Measurements from ENCODE around the gene AKAP12. TPM values are rescaled to one million over a fixed set of nuclear protein-coding genes. Genes with fewer than 3 reads are reported as not detected.

The AKAP12 gene
- total and polyA plus RNA-seq, 2 experiments from 2014 or later = 90.1 to 137 TPM

GRCh38 chr6:151377095-151377494 is 137.3 kb downstream of the AKAP12 start:
- H4K20me1 ChIP-seq (replicated peaks; ENCODE audit: insufficient read depth) = no peaks in the 10 kb centered on the region
- H3K27ac ChIP-seq (ENCODE audit: low read depth) = no peak overlapping the region
- Mint-ChIP-seq H3K4me1 (peaks cover 56% of the 10 kb centered on the region), H3K9me3 (no peaks in the 10 kb centered on the region), H3K27me3 (ENCODE audit: insufficient read depth, low read depth, poor library complexity) (peaks cover 7% of the 10 kb centered on the region), H3K36me3 (ENCODE audit: low read depth) (peaks cover 13% of the 10 kb centered on the region), H3K27ac (no peak overlapping the region), H3K4me3 (no peak overlapping the region)
- no peak overlapping the region for H3K4me2 ChIP-seq
- DNase-seq (ENCODE audit: low spot score) (no peak), ATAC-seq (no peak)
- TF ChIP-seq CTCF (conservative IDR thresholded peaks at IDR 0.05; ENCODE audit: low read depth in 2 of 2) (no peak), POLR2AphosphoS5 (IDR thresholded peaks at IDR 0.05; ENCODE audit: low read depth) (no peak), ETS1 (IDR thresholded peaks at IDR 0.05) (no peak), ZNF331 (CRISPR knock-in tag; IDR thresholded peaks at IDR 0.05; ENCODE audit: low read depth) (no peak)
- H3K4me3 ChIP-seq = no peak overlapping the region
- no peaks in the 10 kb centered on the region for H3K9me2 ChIP-seq (ENCODE audit: insufficient read depth)
- peaks cover 41% of the 10 kb centered on the region for H3K4me1 ChIP-seq (ENCODE audit: insufficient read depth)
- no peaks in the 10 kb centered on the region for H3K36me3 ChIP-seq (ENCODE audit: insufficient read depth)
- no peaks in the 10 kb centered on the region; the same call in 1 of the 2 replicates for H3F3A ChIP-seq (replicated peaks; ENCODE audit: low read depth)
- H3K27me3 ChIP-seq (ENCODE audit: insufficient read depth) = no peaks in the 10 kb centered on the region
- H3K79me2 ChIP-seq (replicated peaks; ENCODE audit: insufficient read depth) = peaks cover 74% of the 10 kb centered on the region
- no peak overlapping the region for H2AFZ ChIP-seq

GRCh38 chr6:151379933-151380847 is 140.4 kb downstream of the AKAP12 start:
- Histone ChIP-seq H3F3A (replicated peaks; ENCODE audit: low read depth) (no peaks in the 10 kb centered on the region; the same call in 1 of the 2 replicates), H3K4me1 (ENCODE audit: insufficient read depth) (peaks cover 13% of the 10 kb centered on the region), H3K27me3 (ENCODE audit: insufficient read depth) (no peaks in the 10 kb centered on the region), H3K79me2 (replicated peaks; ENCODE audit: insufficient read depth) (peaks cover 99% of the 10 kb centered on the region), H3K9me2 (ENCODE audit: insufficient read depth) (no peaks in the 10 kb centered on the region), H2AFZ (no peak overlapping the region), H3K4me3 (no peak overlapping the region), H3K27ac (ENCODE audit: low read depth) (peak overlapping the region; percentile 87; the same call in 1 of the 2 replicates), H3K4me2 (peak overlapping the region; percentile 52; the same call in 1 of the 2 replicates), H4K20me1 (replicated peaks; ENCODE audit: insufficient read depth) (no peaks in the 10 kb centered on the region), H3K36me3 (ENCODE audit: insufficient read depth) (no peaks in the 10 kb centered on the region)
- Mint-ChIP-seq H3K9me3 (no peaks in the 10 kb centered on the region), H3K4me1 (peaks cover 30% of the 10 kb centered on the region), H3K27me3 (ENCODE audit: insufficient read depth, low read depth, poor library complexity) (peaks cover 2% of the 10 kb centered on the region), H3K4me3 (no peak overlapping the region), H3K36me3 (ENCODE audit: low read depth) (peaks cover 5% of the 10 kb centered on the region), H3K27ac (peak overlapping the region; percentile 27)
- peak; percentile 62 for ATAC-seq
- TF ChIP-seq NANOG (IDR thresholded peaks at IDR 0.05; ENCODE audit: borderline replicate concordance) = no peak
- TF ChIP-seq ZNF331 (CRISPR knock-in tag; IDR thresholded peaks at IDR 0.05; ENCODE audit: low read depth) = no peak
- TF ChIP-seq REST (IDR thresholded peaks at IDR 0.05; ENCODE audit: unreplicated experiment) = no peak
- no peak for TF ChIP-seq POLR2AphosphoS5 (IDR thresholded peaks at IDR 0.05; ENCODE audit: low read depth)
- TF ChIP-seq CTCF (conservative IDR thresholded peaks at IDR 0.05; ENCODE audit: low read depth in 2 of 2) = no peak
- no peak for TF ChIP-seq EZH2phosphoT487 (IDR thresholded peaks at IDR 0.05; ENCODE audit: unreplicated experiment)
- DNase-seq (ENCODE audit: low spot score) = peak; percentile 17

All from GM23338 (cell line).